Erythroblast (primary cell): Measurements from ENCODE around the gene ELOF1.

ENCODE experiments used
- GATA1 ChIP-seq: IDR thresholded peaks from 2 replicates; pipeline ENCODE4 v1.6.1; 2011; ENCODE audit warnings: low read depth, mild to moderate bottlenecking, control low read depth, low read length, moderate library complexity
- POLR2A ChIP-seq: IDR thresholded peaks from 2 replicates; pipeline ENCODE4 v1.6.1; 2011; ENCODE audit warnings: mild to moderate bottlenecking, low read length

DNA sequence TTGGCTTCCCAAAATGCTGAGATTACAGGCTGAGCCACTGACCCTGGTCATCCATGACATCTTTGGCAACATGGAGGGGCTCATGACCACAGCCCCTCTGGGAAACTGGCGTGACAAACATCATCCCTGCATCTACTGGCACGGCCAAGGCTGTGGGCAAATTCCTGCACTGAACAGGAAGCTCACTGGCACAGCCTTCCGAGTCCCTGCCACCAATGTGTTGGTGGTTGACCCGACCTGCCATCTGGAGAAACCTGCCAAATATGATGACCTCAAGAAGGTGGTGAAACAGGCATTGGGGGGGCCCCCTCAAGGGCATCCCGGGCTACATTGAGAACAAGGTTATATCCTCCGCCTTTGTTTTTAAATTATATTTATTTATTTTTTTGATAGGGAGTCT lies 27.3 kb upstream of the ELOF1 start:
- TF ChIP-seq POLR2A (no peak), GATA1 (no peak)
